ENCODE results near the gene ARHGAP19.

DNA sequence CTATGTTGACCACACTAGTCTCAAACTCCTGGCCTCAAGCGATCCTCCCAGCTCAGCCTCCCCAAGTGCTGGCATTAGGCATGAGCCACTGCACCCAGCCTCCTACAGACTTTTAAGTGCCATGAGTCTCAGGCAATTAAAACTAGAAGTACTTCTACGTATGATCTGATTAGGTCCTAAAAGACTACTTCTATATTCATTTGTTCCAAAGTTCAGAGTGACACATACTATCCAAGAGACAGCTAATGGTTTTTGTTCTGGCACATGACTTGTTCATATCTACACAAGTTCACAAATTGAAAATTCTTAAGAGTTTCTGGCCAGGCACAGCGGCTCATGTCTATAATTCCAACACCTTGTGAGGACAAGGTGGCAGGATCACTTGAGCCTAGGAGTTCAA lies 11.7 kb downstream of the ARHGAP19 start:
- TF ChIP-seq, protein P1, sequence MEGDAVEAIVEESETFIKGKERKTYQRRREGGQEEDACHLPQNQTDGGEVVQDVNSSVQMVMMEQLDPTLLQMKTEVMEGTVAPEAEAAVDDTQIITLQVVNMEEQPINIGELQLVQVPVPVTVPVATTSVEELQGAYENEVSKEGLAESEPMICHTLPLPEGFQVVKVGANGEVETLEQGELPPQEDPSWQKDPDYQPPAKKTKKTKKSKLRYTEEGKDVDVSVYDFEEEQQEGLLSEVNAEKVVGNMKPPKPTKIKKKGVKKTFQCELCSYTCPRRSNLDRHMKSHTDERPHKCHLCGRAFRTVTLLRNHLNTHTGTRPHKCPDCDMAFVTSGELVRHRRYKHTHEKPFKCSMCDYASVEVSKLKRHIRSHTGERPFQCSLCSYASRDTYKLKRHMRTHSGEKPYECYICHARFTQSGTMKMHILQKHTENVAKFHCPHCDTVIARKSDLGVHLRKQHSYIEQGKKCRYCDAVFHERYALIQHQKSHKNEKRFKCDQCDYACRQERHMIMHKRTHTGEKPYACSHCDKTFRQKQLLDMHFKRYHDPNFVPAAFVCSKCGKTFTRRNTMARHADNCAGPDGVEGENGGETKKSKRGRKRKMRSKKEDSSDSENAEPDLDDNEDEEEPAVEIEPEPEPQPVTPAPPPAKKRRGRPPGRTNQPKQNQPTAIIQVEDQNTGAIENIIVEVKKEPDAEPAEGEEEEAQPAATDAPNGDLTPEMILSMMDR (IDR thresholded peaks at IDR 0.05), result no peak
- TF ChIP-seq POLR2A (IDR thresholded peaks at IDR 0.05), result no peak
- no peak for TF ChIP-seq POLR2AphosphoS5 (IDR thresholded peaks at IDR 0.05)
